Stimulated activated CD4-positive, alpha-beta T cell treated with anti-CD3 and anti-CD28 coated beads, Interleukin-2, amount 100 ng/mL, for 24 hours (primary cell): ENCODE data around the gene MRM1.

Source experiments
- DNase-seq, 2 donors: peaks; one replicate each; pipeline ENCODE4 v3.0.0-alpha.2; 2020

Gene MRM1, protein sequence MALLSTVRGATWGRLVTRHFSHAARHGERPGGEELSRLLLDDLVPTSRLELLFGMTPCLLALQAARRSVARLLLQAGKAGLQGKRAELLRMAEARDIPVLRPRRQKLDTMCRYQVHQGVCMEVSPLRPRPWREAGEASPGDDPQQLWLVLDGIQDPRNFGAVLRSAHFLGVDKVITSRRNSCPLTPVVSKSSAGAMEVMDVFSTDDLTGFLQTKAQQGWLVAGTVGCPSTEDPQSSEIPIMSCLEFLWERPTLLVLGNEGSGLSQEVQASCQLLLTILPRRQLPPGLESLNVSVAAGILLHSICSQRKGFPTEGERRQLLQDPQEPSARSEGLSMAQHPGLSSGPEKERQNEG

DNA sequence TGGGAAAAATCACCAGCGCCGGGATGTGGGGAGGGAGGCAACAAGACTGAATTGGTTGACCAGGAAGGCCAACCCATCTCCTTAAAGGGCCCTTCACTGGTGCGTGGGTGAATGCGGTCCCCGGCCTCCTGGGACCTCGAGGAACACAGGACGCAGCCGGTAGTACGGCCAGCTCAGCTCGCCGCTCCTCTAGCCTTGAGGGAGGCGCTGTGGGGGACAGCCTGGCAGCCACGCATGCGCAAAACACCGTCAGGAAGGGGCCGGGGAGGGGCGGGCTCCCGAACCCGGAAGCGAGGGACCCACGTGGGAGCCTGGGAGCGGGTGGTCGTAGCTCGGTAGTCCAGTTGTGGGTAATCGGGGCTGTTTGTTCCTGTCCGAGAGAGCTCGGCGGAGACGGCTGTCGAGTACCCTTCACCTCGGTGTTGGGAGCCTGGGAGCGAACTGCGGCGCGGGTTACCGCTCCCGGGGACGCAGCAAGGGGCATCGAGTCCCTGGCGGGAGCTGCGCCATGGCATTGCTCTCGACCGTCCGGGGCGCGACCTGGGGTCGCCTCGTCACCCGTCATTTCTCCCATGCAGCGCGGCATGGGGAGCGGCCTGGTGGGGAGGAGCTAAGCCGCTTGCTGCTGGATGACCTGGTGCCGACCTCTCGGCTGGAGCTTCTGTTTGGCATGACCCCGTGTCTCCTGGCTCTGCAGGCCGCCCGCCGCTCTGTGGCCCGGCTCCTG lies at the start of gene MRM1:
Gene MRM1 (plus strand): TSS at position 281 of the 727 bp plus-strand sequence. CDS start 228 bp downstream, at position 509.
- DNase-seq, result peak; percentile 92 to 93

DNA sequence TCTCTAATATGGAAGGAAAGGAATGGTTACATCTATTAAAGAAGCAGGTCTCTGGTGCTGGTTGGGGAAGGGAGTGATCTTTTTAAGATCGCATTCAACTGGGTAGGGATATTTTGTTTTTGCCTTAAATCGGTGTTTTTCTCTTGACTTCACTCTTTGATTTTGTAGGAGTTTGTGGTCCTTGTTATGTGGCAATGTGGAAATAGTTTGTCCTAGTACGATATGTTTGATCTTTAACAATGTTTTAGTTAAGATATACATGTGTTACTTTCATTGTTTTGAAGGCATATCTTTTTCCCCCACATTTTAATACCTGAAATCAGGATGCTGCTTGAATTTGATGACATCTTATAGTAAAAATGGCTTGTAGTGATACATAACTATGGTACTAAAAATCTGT lies 47.9 kb upstream of the MRM1 start:
- DNase-seq, result no peak

DNA sequence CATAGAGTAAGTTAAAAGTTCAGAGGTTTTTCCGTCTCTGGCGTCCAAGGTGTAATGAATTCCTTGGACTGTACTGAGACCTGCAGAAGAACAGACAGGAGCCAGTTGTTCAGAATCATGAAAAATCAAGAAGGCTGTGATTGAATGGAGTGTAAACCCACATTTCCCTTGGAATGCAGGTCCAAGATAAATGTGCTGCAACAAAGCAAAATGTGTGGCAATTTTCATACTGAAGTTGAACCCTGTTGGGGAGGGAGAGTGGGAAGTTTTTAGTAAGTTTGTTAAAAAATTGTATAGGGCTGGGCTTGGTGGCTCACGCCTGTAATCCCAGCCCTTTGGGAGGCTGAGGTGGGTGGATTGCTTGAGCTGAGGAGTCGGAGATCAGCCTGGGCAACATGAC lies 35.3 kb upstream of the MRM1 start:
- no peak for DNase-seq

DNA sequence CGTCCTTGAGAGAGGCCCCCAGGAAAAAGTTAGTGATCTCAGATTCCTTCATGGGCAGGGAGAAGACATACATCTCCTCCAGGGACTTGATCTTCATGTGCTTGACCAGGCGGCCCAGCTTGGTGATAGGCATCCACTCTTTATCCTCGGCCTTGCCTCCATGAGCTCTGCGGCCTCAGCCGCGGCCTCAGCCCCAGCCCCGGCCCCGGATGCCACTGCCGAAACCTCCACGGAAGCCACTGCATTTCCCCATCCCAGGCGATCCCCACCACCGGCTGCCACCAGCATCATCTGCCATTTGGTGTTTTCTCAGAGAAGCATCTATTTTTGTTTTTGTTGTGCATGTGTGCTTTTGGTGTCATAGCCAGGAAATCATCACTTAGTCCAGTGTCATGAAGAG lies 26.4 kb upstream of the MRM1 start:
- DNase-seq, result no peak

DNA sequence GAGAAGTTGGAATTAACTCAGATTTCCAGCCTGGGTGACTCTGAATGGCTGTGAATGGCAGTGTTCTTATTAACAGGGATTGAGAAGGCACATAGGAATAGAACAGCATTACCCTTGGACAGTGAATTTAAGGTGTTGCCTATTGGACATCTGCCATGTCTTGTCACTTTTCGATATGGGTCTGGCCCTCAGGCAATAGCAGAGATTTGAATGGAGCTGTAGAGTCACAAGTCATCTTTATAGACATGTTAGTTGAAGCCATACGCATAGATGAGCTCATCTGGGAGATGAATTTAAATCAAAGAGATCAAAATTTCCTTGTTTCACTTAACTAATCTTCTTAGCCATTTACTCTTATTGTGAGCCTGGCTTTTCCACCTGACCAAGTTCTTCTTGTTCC lies 24.6 kb upstream of the MRM1 start:
- DNase-seq, result no peak

DNA sequence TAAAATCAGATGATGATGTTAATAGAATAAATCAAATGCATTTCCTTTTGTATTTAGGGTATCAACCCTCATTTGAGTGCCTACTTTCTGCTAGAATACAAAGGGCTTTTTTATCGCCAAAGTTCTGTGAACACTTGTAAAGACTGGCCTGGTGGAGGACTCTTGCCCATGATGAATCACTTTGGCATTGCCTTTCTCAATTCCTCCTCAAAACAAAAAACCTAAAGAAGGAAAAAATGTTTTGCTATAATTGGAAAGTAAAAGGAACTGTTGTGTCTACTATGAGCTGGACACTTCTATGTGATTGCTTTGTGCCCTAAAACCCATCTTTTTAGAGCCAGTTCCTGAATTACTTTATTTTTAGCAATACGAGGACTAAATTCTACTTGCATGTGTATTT lies 22.7 kb upstream of the MRM1 start:
- DNase-seq, result no peak

DNA sequence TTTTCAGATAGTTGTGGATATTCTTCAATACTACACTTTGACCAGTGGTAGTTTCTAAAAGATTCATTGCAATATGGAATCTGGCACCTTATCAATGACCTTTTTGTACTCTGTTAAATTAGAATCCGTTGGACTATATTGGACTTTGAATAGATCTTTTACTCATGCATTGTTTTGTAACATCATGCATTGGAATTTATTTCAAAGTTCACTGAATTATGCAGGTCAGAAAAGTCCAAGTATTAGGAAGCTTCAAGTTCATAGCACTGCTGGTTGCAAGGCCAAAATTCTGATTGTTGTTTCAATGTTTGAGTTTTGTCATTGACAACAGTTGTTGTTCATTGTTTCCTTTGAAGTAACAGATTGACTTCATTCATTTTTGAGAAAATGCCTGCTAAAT lies 17.6 kb upstream of the MRM1 start:
- no peak for DNase-seq

DNA sequence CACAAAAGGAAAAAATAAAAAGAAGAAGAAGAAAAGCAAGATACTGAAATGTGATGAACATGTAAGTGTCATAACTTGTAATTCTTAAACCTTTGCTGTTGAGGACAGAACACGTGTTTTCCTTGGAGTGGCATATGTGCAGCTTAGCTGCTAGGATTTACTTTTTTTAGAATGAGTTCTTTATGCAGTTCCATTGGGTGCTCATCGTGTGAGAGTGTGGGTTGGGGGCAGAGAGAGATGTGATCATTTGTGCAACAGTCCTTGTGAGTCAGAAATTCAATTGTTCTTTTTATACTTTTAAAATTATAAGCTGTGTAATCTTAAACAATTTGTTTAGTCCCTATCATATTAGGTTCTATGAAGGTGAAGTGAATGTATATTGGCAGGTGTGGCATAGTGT lies 15.2 kb upstream of the MRM1 start:
- no peak for DNase-seq

DNA sequence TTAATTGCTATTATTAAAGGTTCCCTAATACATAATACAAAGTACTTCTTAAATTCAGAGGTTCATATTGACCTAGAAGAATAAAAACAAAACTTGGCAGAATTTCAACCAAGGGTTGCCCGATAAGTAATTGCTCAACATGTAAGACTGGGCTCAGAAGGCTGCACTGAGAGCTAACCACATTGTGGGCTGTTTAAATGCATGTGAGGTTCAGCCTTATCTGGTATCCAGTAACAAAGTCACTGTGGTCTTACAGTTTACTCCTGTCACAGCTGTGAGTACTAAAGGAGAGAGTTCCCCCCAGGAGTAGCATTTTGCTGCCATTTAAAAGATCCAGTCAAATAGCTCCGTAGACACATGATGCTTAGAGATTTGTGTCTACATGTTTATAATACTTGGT lies 11.3 kb upstream of the MRM1 start:
- no peak for DNase-seq

DNA sequence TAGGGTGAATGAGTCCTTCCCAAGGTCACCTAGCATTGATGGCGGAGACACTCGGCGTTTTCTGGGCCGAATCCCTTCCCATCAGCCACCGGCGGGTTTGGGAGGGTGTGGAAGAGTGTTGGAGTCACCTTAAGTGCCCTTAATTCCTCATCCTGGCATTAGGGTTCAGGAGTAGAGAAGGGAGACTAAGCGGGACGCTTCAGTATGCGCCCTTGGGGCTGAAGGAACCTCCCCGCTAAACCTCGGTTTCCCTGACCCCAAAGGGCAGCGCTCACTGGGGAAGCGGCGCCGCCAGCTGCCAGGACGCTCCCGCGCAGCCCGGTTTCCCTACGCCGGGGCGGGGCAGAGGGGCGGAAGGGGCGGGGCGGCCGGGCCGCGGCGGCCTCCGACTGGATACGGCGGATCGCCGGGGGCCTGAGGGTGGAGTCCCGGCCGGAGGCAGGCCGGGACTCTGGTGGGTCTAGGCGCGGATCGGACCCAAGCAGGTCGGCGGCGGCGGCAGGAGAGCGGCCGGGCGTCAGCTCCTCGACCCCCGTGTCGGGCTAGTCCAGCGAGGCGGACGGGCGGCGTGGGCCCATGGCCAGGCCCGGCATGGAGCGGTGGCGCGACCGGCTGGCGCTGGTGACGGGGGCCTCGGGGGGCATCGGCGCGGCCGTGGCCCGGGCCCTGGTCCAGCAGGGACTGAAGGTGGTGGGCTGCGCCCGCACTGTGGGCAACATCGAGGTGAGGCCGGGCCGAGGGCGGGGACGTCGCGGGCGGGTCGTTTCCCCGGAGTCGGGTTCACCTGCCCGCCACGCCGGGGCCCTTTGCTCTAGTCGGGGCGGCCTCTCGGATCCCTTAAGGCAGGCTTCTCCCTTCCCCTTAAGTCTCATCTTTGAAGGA lies 9.7 kb upstream of the MRM1 start, which contains the start of gene DHRS11:
Gene DHRS11 (plus strand): TSS at position 446 of the 882 bp plus-strand sequence. CDS start 131 bp downstream, at position 577.
- peak; percentile 86 to 91 for DNase-seq

DNA sequence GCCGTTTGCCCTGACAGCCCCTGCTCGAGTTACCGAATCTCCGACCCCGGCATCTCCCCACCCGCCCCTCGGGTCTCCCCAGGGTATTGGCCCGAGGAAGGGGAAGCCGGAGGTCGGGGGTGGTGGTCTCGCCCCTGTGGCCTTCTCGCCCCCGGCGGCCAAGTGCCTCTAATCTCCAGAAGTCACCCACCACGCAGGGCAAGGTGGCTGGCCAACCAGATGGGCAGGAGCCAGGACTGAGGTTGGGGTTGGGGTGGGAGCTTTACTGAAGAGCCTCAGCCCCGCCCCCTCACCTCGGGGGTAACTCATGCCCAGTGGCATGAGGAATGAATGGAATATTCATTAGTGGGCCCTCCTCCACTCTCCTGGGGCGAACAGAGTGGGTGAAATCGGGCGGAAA lies 9.1 kb upstream of the MRM1 start:
- peak in 1 of 2 donors; percentile 22 for DNase-seq

DNA sequence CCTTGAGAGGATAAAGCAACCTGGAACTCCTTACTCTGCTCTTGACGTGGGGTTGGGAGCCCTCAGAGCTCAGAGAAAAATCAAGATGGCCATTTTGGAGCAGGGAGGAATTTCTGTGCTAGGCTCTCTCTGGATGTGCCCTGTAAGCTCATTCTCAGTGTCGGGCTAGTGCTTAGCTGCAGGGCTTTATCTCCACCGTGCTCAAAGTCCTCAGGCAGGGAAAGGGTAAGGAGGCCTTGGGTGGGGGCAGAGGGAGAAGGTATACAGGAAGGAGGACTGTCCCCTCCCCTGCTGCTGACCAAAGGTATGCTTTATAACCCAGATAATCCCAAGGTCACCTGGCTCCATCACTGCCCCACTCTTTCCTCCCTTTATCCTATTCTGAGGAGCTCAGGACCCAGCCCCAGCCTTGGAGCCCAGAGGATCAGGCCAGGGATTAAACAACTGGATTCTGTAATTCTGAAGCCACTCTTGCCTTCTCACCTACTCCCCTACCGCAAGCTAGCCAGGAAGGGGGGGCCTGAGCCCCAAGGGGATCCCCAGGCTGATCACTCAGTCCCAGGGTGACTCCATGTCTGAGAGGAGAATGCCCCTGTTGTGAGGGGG lies 8.6 kb upstream of the MRM1 start:
- no peak for DNase-seq

DNA sequence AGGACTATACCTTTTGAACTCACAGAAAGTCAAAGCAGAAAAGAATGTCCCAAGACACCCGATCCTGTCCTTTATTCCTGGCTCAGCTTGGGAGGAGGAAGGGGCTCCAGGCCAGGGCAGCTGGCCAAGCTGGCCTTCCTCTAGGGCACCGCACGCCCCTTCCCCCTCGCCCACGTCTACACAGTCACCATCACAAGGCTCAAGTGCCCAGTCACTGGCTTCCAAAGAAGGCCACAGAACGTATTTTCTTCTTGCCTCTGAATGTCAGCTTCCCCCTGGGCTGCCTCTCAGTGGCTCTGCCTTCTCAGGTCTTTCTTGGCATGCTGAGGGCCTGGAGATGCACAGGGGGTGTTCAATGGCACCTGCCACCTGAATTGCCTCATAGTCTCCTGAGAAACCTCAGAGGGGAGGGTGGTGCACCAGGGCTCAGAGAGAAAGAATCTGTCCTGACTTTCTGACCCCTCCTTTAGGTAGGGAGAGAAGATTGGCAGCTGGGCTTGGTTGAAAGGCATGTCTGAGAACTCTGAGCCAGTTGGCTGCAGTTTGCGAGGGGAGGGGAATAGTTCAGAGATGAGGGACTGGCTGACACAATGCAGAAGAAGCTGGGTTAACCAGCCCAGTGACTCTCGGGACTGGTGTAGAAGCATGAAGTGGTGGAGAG lies 7.6 kb upstream of the MRM1 start:
- DNase-seq, result no peak

DNA sequence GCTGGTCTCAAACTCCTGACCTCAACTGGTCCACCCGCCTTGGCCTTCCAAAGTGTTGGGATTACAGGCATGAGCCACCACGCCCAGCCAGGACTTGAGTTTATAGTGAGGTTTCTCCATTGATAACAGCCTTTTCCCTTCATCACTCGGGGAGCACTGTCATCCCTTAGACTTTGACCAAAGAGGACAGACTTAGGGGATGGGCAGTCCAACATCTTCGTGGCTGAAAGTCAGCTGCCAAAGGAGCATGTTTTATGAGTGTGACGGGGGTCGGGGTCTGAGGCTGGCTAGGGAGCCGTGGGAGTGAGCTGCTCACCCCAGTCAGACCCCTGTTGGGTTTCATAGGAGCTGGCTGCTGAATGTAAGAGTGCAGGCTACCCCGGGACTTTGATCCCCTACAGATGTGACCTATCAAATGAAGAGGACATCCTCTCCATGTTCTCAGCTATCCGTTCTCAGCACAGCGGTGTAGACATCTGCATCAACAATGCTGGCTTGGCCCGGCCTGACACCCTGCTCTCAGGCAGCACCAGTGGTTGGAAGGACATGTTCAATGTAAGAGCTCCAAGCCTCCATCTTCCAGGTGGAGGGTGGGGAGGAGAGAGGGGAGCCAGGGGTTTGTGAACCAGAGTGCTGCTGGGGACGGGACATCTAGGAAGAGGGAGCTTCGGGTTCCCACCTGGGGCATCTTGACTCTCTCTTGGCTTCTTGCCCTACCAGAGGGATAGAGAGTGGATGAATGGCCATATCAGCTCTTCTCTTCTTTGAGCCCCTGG lies 6.6 kb upstream of the MRM1 start:
- DNase-seq, result no peak

DNA sequence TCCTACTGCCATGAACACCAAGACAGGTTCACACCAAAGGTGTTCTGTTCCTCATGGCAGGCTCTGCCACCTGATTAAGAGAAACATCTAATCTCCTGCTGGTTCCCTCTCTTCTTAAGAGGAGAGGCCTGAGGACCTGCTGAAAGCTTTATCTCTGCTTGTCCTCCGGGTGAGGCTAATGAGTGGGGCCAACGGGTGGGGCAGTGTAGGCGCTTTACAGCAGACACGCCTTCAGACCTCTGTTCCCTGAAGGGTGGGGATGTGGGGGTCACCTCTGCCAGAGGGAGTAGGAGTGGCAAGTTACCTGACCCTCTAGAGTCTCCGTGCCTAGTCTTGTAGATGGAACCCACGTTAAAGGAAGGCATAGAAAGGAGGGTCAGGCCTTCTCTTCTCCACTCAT lies 4.2 kb upstream of the MRM1 start:
- DNase-seq, result no peak

DNA sequence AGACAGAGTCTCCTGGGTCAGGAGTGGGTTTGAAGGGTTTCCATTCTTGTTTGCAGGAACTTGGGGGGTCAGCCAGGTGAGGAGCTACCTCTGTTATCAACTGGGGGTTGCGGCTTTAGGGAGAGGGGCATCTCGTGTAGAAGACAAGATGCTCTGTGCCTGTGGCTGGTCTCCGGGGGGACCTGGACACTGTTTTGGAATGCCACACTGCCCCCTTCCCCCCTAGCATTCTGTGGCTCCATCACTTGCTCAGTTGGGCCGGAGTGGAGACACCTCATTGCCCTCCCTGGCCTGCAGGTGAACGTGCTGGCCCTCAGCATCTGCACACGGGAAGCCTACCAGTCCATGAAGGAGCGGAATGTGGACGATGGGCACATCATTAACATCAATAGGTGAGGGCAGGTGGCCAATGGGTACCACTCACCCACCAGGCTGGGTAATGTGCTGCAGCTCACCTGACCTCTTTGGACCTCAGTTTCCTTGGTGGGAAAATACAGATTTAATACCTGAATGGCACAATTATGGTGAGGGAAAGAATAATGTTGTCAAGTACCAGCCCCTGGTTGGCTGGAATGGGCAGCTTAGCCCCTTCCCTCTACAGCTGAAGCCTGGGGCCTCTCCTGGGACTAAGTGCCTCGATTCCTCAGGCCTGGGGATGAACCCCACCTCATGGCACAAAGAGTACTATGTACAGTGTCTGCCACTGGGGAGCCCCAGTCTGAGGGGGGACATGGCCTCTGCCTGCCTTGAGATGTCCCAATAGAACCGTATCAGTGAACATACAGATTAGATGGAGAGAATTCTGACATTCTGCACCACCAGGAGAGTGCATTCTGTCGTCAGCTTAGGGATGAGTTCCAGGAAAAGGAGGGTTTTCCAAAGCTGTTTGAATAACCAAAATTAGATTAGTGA lies 3.3 kb upstream of the MRM1 start:
- no peak for DNase-seq

DNA sequence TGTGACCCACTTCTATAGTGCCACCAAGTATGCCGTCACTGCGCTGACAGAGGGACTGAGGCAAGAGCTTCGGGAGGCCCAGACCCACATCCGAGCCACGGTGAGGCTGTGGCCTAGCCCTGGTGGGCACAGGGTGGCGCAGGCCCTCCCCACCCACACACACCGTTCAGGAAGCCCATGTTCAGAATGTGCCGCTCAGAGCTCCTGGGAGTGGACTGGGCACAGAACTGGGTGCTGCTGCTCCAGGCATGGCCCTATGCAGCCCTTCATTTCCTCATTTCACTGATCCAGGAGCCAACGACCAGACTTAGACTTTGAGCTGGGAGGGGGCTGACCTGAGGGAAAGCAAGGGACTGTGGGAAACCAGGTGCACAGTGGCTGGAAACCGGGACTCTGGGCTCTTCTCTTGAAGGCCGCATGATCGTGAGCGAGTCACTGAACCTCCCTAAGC lies 2.4 kb upstream of the MRM1 start:
- no peak for DNase-seq

DNA sequence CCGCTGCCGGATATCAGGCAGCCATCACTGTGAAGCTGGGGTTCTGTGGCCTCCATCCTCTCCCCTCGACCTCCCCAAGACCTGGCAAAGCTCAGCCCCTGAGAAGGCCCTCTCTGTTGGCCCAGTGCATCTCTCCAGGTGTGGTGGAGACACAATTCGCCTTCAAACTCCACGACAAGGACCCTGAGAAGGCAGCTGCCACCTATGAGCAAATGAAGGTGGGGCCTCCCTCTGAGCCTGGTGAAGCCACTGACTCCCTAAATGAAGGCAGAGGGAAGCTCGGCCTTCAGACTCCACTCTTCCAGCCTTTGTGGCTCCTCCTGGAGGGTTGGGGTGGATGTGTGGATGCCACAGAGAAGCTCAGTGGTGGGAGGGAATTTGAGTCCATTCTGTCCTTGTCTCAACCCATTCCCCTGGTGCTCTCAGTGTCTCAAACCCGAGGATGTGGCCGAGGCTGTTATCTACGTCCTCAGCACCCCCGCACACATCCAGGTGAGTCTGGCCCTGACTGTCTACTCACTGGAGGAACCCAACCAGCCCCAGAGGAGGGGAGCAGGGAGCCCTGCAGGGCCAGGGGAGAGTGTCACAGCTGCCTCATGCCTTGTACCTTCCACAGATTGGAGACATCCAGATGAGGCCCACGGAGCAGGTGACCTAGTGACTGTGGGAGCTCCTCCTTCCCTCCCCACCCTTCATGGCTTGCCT lies 1.7 kb upstream of the MRM1 start:
- DNase-seq, result no peak

DNA sequence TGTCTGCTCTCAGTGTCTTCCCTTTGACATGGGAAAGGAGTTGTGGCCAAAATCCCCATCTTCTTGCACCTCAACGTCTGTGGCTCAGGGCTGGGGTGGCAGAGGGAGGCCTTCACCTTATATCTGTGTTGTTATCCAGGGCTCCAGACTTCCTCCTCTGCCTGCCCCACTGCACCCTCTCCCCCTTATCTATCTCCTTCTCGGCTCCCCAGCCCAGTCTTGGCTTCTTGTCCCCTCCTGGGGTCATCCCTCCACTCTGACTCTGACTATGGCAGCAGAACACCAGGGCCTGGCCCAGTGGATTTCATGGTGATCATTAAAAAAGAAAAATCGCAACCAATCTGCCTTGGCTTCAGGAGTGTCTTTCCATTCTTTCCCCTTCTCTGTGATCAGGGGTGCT lies 918 bp upstream of the MRM1 start:
- DNase-seq, result no peak

DNA sequence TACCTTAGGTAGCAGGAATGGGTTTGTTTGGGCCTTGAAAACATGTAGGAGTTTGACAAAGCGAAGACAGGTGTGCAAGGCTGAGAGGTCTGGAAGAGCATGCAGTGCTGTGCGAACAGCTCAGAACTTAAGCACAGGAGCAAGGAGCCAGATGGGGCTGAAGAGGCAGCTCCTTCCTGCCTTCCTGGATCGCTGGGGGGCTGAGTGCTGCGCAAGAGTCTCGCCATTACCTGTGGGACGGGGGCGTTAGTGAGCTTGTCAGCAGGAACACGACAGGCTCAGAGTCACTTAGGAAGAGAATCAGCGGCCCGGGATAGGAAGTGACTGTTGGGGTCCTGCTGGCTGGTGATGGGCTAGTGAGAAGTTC lies 464 bp upstream of the MRM1 start:
- DNase-seq, result no peak
